OCI-LY7 (cell line): ENCODE results near the gene GOLIM4. TPM values are rescaled to one million over a fixed set of nuclear protein-coding genes. Genes with fewer than 3 reads are reported as not detected.

ENCODE experiments used
- BruUV-seq: library from RNA; stranded (reverse); fragments of 400-500 nt; replicated peaks from 2 replicates; lab custom pipeline; 2021; lab: Mats Ljungman, UMichigan
- CTCF ChIA-PET: fragments of 300-600 bp; sonication (Branson Sonifier 250); formaldehyde crosslinking; loops from one replicate; lab custom pipeline; 2022; ENCODE audit warnings: antibody characterized with exemption; ENCODE audit not compliant: unreplicated experiment; lab: Charles Lee
- POLR2A ChIA-PET: fragments of 300-600 bp; sonication (Branson Sonifier 250); formaldehyde crosslinking; loops from one replicate; lab custom pipeline; 2022; ENCODE audit warnings: antibody characterized with exemption; lab: Charles Lee
- DNase-seq: peaks from one replicate; pipeline ENCODE4 v3.0.0-alpha.2; 2015; ENCODE audit warnings: low spot score
- H2AFZ ChIP-seq: fragments of 200-600 bp; sonication (generic), shearing (Covaris generic); 2 replicates; pipeline ENCODE4 v1.6.1; 2014; ENCODE audit warnings: mild to moderate bottlenecking, antibody characterized with exemption, low read length, moderate library complexity
- H3K27ac ChIP-seq: fragments of 200-600 bp; sonication (generic); 2 replicates; pipeline ENCODE4 v1.5.1; 2014; ENCODE audit warnings: mixed run types, low read depth, mild to moderate bottlenecking, moderate library complexity, low read length, inconsistent platforms; ENCODE audit not compliant: poor library complexity, severe bottlenecking
- H3K36me3 ChIP-seq: fragments of 200-600 bp; sonication (generic); 2 replicates; pipeline ENCODE4 v1.6.1; 2014; ENCODE audit warnings: mild to moderate bottlenecking, antibody characterized with exemption, low read length, moderate library complexity, mixed read lengths; ENCODE audit not compliant: insufficient read depth
- H3K4me1 ChIP-seq: fragments of 200-600 bp; sonication (generic); 2 replicates; pipeline ENCODE4 v1.5.1; 2014; ENCODE audit warnings: mild to moderate bottlenecking, low read length; ENCODE audit not compliant: insufficient read depth, poor library complexity, severe bottlenecking
- H3K4me2 ChIP-seq: fragments of 200-600 bp; sonication (generic); 2 replicates; pipeline ENCODE4 v1.6.1; 2014; ENCODE audit warnings: mild to moderate bottlenecking, low read length
- H3K4me3 ChIP-seq: fragments of 200-600 bp; sonication (generic); 2 replicates; pipeline ENCODE4 v1.5.1; 2014; ENCODE audit warnings: mild to moderate bottlenecking, low read depth, low read length; ENCODE audit not compliant: poor library complexity, severe bottlenecking
- H3K79me2 ChIP-seq: fragments of 200-600 bp; sonication (generic); 2 replicates; pipeline ENCODE4 v1.6.1; 2016; ENCODE audit warnings: low read depth, mild to moderate bottlenecking, low read length, moderate library complexity, mixed read lengths; ENCODE audit not compliant: insufficient read depth
- H3K9me2 ChIP-seq: fragments of 200-600 bp; sonication (generic); 2 replicates; pipeline ENCODE4 v1.6.1; 2016; ENCODE audit warnings: mild to moderate bottlenecking, low read length, mixed read lengths; ENCODE audit not compliant: insufficient read depth
- H3K9me3 ChIP-seq: fragments of 200-600 bp; sonication (generic); 2 replicates; pipeline ENCODE4 v1.6.1; 2014; ENCODE audit warnings: mild to moderate bottlenecking, mixed run types, low read length, mixed read lengths
- H4K20me1 ChIP-seq: fragments of 200-600 bp; sonication (generic); 2 replicates; pipeline ENCODE4 v1.6.1; 2014; ENCODE audit warnings: mild to moderate bottlenecking, antibody characterized with exemption, low read length, moderate library complexity, mixed read lengths; ENCODE audit not compliant: insufficient read depth
- CTCF ChIP-seq: fragments of 200-600 bp; sonication (generic); conservative IDR thresholded peaks from 2 replicates; pipeline ENCODE4 v1.5.1; 2014; ENCODE audit warnings: mild to moderate bottlenecking, antibody characterized with exemption, low read length, moderate library complexity, mixed read lengths
- EZH2phosphoT487 ChIP-seq: fragments of 200-600 bp; sonication (generic); IDR thresholded peaks from 2 replicates; pipeline ENCODE4 v1.6.1; 2018; ENCODE audit warnings: low read depth, borderline replicate concordance, mild to moderate bottlenecking, mixed run types, antibody characterized with exemption, low read length, moderate library complexity, mixed read lengths
- intact Hi-C: fragments of 100-400 bp; cut with micrococcal nuclease; formaldehyde crosslinking; loops from one replicate; pipeline ENCODE4 v1.10.0; 2022; ENCODE audit not compliant: unreplicated experiment
- total RNA-seq, 2 experiments: library from RNA; depleted of rRNA in 1 of 2; stranded (reverse); fragments of >200 nt in 1 of 2; shearing (Covaris generic) in 1 of 2; gene quantifications; 2 replicates each; pipeline ENCODE4 v1.2.3, GENCODE V29; 2014 to 2022

Gene GOLIM4
- total RNA-seq, 2 experiments from 2014 or later = 31.2 to 42.8 TPM

GRCh38 chr3:168089179-168089771 lies 6.4 kb downstream of the GOLIM4 start:
- peak overlapping the region; percentile 52 for H3K4me3 ChIP-seq
- CTCF ChIA-PET = interaction anchor here (0.5 kb wide), 1 partner anchor 708 kb away, joined by 3 read pairs; no protein-coding TSS in a partner anchor
- no peak for TF ChIP-seq CTCF
- no peak for TF ChIP-seq EZH2phosphoT487
- no peak for DNase-seq
- no peaks in the 10 kb centered on the region for H3K9me2 ChIP-seq
- peaks cover 100% of the 10 kb centered on the region for H3K79me2 ChIP-seq
- peaks cover 24% of the 10 kb centered on the region for H4K20me1 ChIP-seq
- peaks cover 87% of the 10 kb centered on the region for H3K4me1 ChIP-seq
- H3K9me3 ChIP-seq = no peaks in the 10 kb centered on the region
- POLR2A ChIA-PET = interaction anchor here (0.6 to 1.4 kb wide), 5 partner anchors 9 to 116 kb away, joined by 3 to 4 read pairs (median 3); no protein-coding TSS in a partner anchor
- peak overlapping the region; percentile 81 for H3K4me2 ChIP-seq
- no TSS peak for BruUV-seq
- no peak overlapping the region for H2AFZ ChIP-seq
- intact Hi-C loops = no loop called here
- peak overlapping the region; percentile 79 for H3K27ac ChIP-seq
- no peaks in the 10 kb centered on the region for H3K36me3 ChIP-seq

GRCh38 chr3:168088106-168088720 lies 7.5 kb downstream of the GOLIM4 start:
- no TSS peak for BruUV-seq
- Histone ChIP-seq H2AFZ (no peak overlapping the region; the same call in 1 of the 2 replicates), H3K4me2 (peak overlapping the region; percentile 81), H3K9me3 (no peaks in the 10 kb centered on the region), H3K4me1 (peaks cover 92% of the 10 kb centered on the region), H3K4me3 (peak overlapping the region; percentile 52), H3K36me3 (no peaks in the 10 kb centered on the region), H4K20me1 (peaks cover 13% of the 10 kb centered on the region), H3K79me2 (peaks cover 100% of the 10 kb centered on the region), H3K9me2 (no peaks in the 10 kb centered on the region), H3K27ac (peak overlapping the region; percentile 79)
- no peak for TF ChIP-seq EZH2phosphoT487
- TF ChIP-seq CTCF = peak; percentile 76
- CTCF ChIA-PET = no interaction called here
- intact Hi-C loops = no loop called here
- peak; percentile 78 for DNase-seq
- POLR2A ChIA-PET = interaction anchor here (0.6 to 2.5 kb wide), 15 partner anchors 8 to 244 kb away, joined by 3 to 12 read pairs (median 4); partner anchors contain the start of gene GOLIM4

- DNase-seq = no peak
- Histone ChIP-seq H3K4me1 (peaks cover 88% of the 10 kb centered on the region), H3K36me3 (no peaks in the 10 kb centered on the region), H3K9me2 (no peaks in the 10 kb centered on the region), H4K20me1 (peaks cover 7% of the 10 kb centered on the region; the same call in 1 of the 2 replicates), H3K27ac (peak overlapping the region; percentile 79), H3K79me2 (peaks cover 100% of the 10 kb centered on the region), H2AFZ (no peak overlapping the region; the same call in 1 of the 2 replicates), H3K9me3 (no peaks in the 10 kb centered on the region), H3K4me3 (peak overlapping the region; percentile 40), H3K4me2 (peak overlapping the region; percentile 81)
- ChIA-PET POLR2A (interaction anchor here (0.7 to 2.5 kb wide), 13 partner anchors 9 to 1914 kb away, joined by 3 to 12 read pairs (median 4); partner anchors contain the start of gene GOLIM4), CTCF (no interaction called here)
- intact Hi-C loops = no loop called here
- TF ChIP-seq EZH2phosphoT487 = no peak
- TF ChIP-seq CTCF = no peak
- BruUV-seq = no TSS peak
These were observed 8.2 kb downstream of the GOLIM4 start for GRCh38 chr3:168087539-168087938.
